Esophagus (tissue), 2 donors: Measurements from ENCODE around the gene RANBP17. TPM values are rescaled to one million over a fixed set of nuclear protein-coding genes. Genes with fewer than 3 reads are reported as not detected.
"Not testable (repeated sequence)": the region's sequence is repeated elsewhere in the genome, so short reads cannot be mapped to it uniquely, and the experiment has no call there.

Experiments
- H3K27ac ChIP-seq, 2 donors: one replicate each; pipeline ENCODE4 v1.5.1; 2013; ENCODE audit warnings: low read depth in 2 of 2, mild to moderate bottlenecking in 2 of 2, inconsistent platforms in 1 of 2, low read length in 1 of 2, moderate library complexity in 1 of 2
- H3K27me3 ChIP-seq, 2 donors: one replicate each; pipeline ENCODE4 v1.6.1; 2013; ENCODE audit warnings: low read length in 2 of 2, control low read depth in 1 of 2, mild to moderate bottlenecking in 1 of 2; ENCODE audit not compliant: insufficient read depth in 2 of 2, control insufficient read depth in 1 of 2
- H3K36me3 ChIP-seq, 2 donors: one replicate each; pipeline ENCODE4 v1.6.1; 2013; ENCODE audit warnings: low read length in 1 of 2; ENCODE audit not compliant: control insufficient read depth in 2 of 2, insufficient read depth in 2 of 2
- H3K4me1 ChIP-seq, 2 donors: one replicate each; pipeline ENCODE4 v1.6.1; 2013; ENCODE audit warnings: low read length in 1 of 2; ENCODE audit not compliant: control insufficient read depth in 2 of 2, insufficient read depth in 2 of 2
- H3K4me3 ChIP-seq, 2 donors: one replicate each; pipeline ENCODE4 v1.5.1; 2013; ENCODE audit warnings: low read length in 2 of 2, mild to moderate bottlenecking in 2 of 2, low read depth in 1 of 2, moderate library complexity in 1 of 2
- H3K9me3 ChIP-seq, 2 donors: one replicate each; pipeline ENCODE4 v1.6.1; 2013; ENCODE audit warnings: mild to moderate bottlenecking in 2 of 2, low read depth in 1 of 2, low read length in 1 of 2, moderate library complexity in 1 of 2; ENCODE audit not compliant: control insufficient read depth in 2 of 2, insufficient read depth in 1 of 2
- WGBS, 2 donors: extraction: QIAGEN DNeasy Blood & Tissue Kit; methylation state at CpG; one replicate each; pipeline ENCODE4 v1.1.7; 2013; 5-methylcytosine and 5-hydroxymethylcytosine counted together
- polyA plus RNA-seq, 2 donors: library from polyadenylated mRNA; stranded (reverse); fragments of 200-250 nt; gene quantifications; one replicate each; pipeline ENCODE4 v1.2.3, GENCODE V29; 2013
- donor health status: healthy with polysubstance abuse.
- donor health status: Bipolar disorder and iron deficiency.

The RANBP17 gene
- polyA plus RNA-seq, 2 donors: 0.26 to 0.32 TPM

DNA sequence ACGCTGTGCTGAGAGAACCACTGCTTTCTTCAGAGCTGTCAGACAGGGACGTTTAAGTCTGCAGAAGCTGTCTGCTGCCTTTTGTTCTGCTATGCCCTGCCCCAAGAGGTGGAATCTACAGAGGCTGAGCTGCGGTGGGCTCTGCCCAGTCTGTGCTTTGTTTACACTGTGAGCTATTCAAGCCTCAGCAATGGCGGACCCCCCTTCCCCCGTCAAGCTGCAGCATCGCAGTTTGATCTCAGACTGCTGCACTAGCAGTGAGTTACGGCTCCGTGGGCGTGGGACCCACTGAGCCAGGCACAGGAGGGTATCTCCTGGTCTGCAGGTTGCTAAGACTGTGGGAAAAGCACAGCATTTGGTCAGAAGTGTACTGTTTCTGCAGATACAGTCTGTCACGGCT is 60.5 kb downstream of the RANBP17 start:
- H3K36me3 ChIP-seq, H3K27ac ChIP-seq, H3K27me3 ChIP-seq, H3K4me3 ChIP-seq, H3K4me1 ChIP-seq, H3K9me3 ChIP-seq: not testable (repeated sequence)
- 31 to 51% methylated on average over 10 of the region's 10 CpGs for WGBS, 2 donors

DNA sequence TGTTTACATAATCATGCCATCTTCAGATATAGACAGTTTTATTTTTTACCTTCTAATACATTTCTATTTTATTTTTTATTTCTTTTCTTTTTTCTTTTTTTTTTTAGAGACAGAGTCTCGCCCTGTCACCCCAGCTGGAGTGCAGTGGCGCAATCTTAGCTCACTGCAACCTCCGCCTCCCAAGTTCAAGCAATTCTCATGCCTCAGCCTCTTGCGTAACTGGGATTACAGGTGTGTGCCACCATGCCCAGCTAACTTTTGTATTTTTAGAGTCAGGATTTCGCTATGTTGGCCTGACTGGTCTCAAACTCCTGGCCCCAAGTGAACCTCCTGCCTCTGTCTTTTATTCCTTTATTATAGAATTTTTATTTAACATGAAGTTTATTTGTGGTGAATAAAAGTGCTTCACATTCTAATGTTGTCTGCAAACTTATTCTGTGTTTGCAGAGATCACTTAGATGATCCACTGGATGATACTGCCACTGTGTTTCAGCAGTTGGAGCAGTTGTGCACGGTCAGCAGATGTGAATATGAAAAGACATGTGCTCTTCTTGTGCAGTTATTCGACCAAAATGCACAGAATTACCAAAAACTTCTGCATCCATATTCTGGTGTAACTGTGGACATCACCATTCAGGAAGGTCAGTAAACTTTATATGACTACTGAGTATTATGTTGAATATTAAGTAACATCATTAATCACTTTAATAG is 62.2 kb downstream of the RANBP17 start:
- Histone ChIP-seq H3K27me3 (no peaks in the 10 kb centered on the region), H3K4me3 (no peak overlapping the region), H3K36me3 (no peaks in the 10 kb centered on the region), H3K27ac (no peak overlapping the region), H3K4me1 (no peaks in the 10 kb centered on the region), H3K9me3 (no peaks in the 10 kb centered on the region)
- 86 to 87% methylated on average over 7 of the region's 7 CpGs for WGBS, 2 donors

DNA sequence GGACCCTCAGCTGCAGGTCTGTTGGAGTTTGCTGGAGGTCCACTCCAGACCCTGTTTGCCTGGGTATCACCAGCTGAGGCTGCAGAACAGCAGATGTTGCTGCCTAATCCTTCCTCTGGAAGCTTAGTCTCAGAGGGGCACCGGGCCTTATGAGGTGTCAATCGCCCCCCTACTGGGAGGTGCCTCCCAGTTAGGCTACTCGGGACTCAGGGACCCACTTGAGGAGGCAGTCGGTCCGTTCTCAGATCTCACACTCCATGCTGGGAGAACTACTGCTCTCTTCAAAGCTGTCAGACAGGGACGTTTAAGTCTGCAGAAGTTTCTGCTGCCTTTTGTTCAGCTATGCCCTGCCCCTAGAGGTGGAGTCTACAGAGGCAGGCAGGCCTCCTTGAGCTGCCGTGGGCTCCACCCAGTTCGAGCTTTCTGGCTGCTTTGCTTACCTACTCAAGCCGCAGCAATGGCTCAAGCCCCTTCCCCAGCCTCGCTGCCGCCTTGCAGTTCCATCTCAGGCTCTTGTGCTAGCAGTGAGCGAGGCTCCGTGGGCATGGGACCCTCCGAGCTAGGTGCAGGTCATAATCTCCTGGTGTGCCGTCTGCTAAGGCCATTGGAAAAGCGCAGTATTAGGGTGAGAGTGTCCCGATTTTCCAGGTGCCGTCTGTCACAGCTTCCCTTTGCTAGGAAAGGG is 73.9 kb downstream of the RANBP17 start:
- H3K9me3 ChIP-seq, H3K27me3 ChIP-seq, H3K36me3 ChIP-seq, H3K27ac ChIP-seq, H3K4me3 ChIP-seq, H3K4me1 ChIP-seq: not testable (repeated sequence)
- 86 to 92% methylated on average over 18 of the region's 18 CpGs for WGBS, 2 donors

GRCh38 chr5:170937072-170937471 is 75.3 kb downstream of the RANBP17 start:
- Histone ChIP-seq H3K9me3 (no peaks in the 10 kb centered on the region), H3K27me3 (no peaks in the 10 kb centered on the region), H3K4me3 (no peak overlapping the region), H3K4me1 (no peaks in the 10 kb centered on the region), H3K27ac (no peak overlapping the region), H3K36me3 (no peaks in the 10 kb centered on the region)

GRCh38 chr5:170937914-170938313 is 76.1 kb downstream of the RANBP17 start:
- H3K9me3 ChIP-seq: no peaks in the 10 kb centered on the region
- no peaks in the 10 kb centered on the region for H3K27me3 ChIP-seq
- no peaks in the 10 kb centered on the region for H3K4me1 ChIP-seq
- 69 to 77% methylated on average over 5 of the region's 5 CpGs for WGBS, 2 donors
- H3K4me3 ChIP-seq: no peak overlapping the region
- H3K27ac ChIP-seq: no peak overlapping the region
- H3K36me3 ChIP-seq: no peaks in the 10 kb centered on the region

DNA sequence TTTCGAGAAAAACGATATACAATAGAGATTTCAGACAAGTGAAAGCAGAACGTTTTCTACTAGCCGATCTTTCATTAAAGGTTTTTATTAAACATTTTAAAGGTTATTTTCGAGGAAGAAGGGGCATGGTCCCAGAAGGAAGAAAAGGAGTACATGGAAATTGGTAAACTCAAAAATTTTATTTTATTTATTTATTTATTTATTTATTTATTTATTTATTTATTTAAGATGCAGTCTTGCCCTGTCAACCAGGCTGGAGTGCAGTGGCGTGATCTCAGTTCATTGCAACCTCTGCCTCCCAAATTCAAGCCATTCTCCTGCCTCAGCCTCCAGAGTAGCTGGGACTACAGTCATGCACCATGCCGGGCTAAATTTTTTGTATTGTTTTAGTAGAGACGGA is 77.4 kb downstream of the RANBP17 start:
- H3K9me3 ChIP-seq: no peaks in the 10 kb centered on the region
- 70 to 87% methylated on average over 8 of the region's 8 CpGs for WGBS, 2 donors
- no peak overlapping the region for H3K4me3 ChIP-seq
- no peak overlapping the region for H3K27ac ChIP-seq
- no peaks in the 10 kb centered on the region for H3K36me3 ChIP-seq
- no peaks in the 10 kb centered on the region for H3K27me3 ChIP-seq
- no peaks in the 10 kb centered on the region for H3K4me1 ChIP-seq

DNA sequence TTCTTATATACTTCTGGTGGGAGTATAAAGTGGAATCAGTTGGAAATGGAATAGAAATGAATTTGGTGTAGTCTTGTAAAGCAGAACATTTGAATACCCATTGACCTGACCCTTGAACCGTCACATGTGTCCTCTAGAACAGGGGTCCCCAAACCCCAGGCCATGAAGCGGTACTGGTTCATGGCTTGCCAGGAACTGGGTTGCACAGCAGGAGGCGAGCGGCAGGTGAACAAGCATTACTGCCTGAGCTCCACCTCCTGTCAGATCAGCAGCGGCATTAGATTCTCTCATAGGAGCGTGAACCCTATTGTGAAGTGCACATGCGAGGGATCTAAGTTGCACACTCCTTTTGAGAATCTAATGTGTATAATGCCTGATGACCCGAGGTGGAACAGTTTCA is 80.0 kb downstream of the RANBP17 start:
- Histone ChIP-seq H3K9me3 (no peaks in the 10 kb centered on the region), H3K36me3 (no peaks in the 10 kb centered on the region), H3K27ac (no peak overlapping the region), H3K4me3 (no peak overlapping the region), H3K4me1 (no peaks in the 10 kb centered on the region), H3K27me3 (no peaks in the 10 kb centered on the region)
- 94% methylated on average over 8 of the region's 8 CpGs for WGBS, 2 donors

DNA sequence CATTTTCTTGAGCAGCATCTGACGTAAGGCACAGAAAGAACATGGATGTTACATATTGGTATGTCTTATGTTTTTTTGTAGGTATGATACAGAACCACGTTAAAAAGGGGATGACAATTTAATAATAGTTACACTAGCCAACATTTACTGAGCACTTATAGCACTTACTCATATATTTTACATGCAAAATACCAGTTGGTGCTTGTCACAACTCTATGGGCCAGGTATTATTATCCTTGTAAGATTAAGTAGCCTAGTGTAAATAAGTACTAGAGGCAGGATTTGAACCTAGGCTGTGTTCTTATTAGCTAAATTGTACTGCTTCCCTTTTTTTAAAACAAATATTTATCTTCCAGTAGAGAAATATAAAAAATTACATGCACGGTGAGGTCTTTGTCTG is 83.5 kb downstream of the RANBP17 start:
- Histone ChIP-seq H3K27ac (no peak overlapping the region), H3K36me3 (no peaks in the 10 kb centered on the region), H3K9me3 (no peaks in the 10 kb centered on the region), H3K4me1 (no peaks in the 10 kb centered on the region), H3K4me3 (no peak overlapping the region), H3K27me3 (no peaks in the 10 kb centered on the region)
- WGBS, 2 donors: 55 to 70% methylated on average over 3 of the region's 3 CpGs

- 42 to 44% methylated on average over 3 of the region's 3 CpGs for WGBS, 2 donors
- Histone ChIP-seq H3K27ac (no peak overlapping the region), H3K9me3 (no peaks in the 10 kb centered on the region), H3K4me3 (no peak overlapping the region), H3K27me3 (no peaks in the 10 kb centered on the region), H3K4me1 (no peaks in the 10 kb centered on the region), H3K36me3 (no peaks in the 10 kb centered on the region)
Measured at GRCh38 chr5:170960567-170960966, 98.7 kb downstream of the RANBP17 start.

DNA sequence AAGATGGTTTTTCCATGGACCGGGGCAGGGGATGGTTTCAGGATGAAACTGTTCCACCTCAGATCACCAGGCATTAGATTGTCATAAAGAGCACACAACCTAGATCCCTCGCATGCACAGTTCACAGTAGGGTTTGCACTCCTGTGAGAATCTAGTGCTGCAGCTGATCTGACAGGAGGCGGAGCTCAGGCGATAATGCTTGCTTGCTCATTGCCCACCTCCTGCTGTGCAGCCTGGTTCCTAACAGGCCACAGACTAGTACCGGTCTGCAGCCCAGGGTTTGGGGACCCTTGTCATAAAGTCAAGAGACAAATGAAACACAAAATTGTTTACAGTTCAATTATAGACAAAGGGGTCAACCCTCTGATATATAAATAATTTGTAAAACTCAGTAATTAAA is 101.7 kb downstream of the RANBP17 start:
- H3K27ac ChIP-seq: no peak overlapping the region
- H3K27me3 ChIP-seq: no peaks in the 10 kb centered on the region
- H3K4me1 ChIP-seq: no peaks in the 10 kb centered on the region
- no peaks in the 10 kb centered on the region for H3K36me3 ChIP-seq
- 73 to 84% methylated on average over 5 of the region's 5 CpGs for WGBS, 2 donors
- no peak overlapping the region for H3K4me3 ChIP-seq
- H3K9me3 ChIP-seq: no peaks in the 10 kb centered on the region
